DMS153 (cell line): Measurements from ENCODE around the gene GAS6.

Source experiments
- DNase-seq: peaks from one replicate; lab custom pipeline; 2025; lab: John Stamatoyannopoulos, UW

The GAS6 gene

GRCh38 chr13:113770937-113771336, 92.9 kb downstream of the GAS6 start:
- DNase-seq, result no peak
